Heart left ventricle (tissue), 16 donors: ENCODE measurements around the gene CYP27C1. TPM values are rescaled to one million over a fixed set of nuclear protein-coding genes. Genes with fewer than 3 reads are reported as not detected.
"Not testable (repeated sequence)": the region's sequence is repeated elsewhere in the genome, so short reads cannot be mapped to it uniquely, and the experiment has no call there.

Experiments used
- ATAC-seq, 4 donors: fragments of 200-7000 bp; cut with Tn5 transposase; one replicate each; pipeline ENCODE4 v1.9.1; 2020 to 2022; ENCODE audit warnings: moderate library complexity in 4 of 4, mild to moderate bottlenecking in 3 of 4, moderate number of reproducible peaks in 1 of 4
- DNase-seq, 5 donors: peaks; one replicate each; pipeline ENCODE4 v3.0.0-alpha.2; 2020
- H3K27ac ChIP-seq, 12 donors: fragments of 200-600 bp; sonication (generic) in 4 of 12; one replicate each; pipeline versions ENCODE4 v1.5.0 to v1.8.0; 2016 to 2022; ENCODE audit warnings: mild to moderate bottlenecking in 2 of 12
- H3K27me3 ChIP-seq, 9 donors: fragments of 200-600 bp; sonication (generic) in 2 of 9; one replicate each; pipeline versions ENCODE4 v1.5.1 to v1.8.0; 2016 to 2022; ENCODE audit warnings: mild to moderate bottlenecking in 3 of 9
- H3K36me3 ChIP-seq, 9 donors: fragments of 200-600 bp; sonication (generic) in 2 of 9; one replicate each; pipeline versions ENCODE4 v1.5.0 to v1.8.0; 2018 to 2022; ENCODE audit warnings: mild to moderate bottlenecking in 2 of 9
- H3K4me1 ChIP-seq, 12 donors: fragments of 200-600 bp; sonication (generic) in 4 of 12; one replicate each; pipeline versions ENCODE4 v1.5.0 to v1.8.0; 2016 to 2022; ENCODE audit warnings: mild to moderate bottlenecking in 3 of 12
- H3K4me3 ChIP-seq, 12 donors: fragments of 200-600 bp; sonication (generic) in 4 of 12; one replicate each; pipeline versions ENCODE4 v1.5.0 to v1.8.0; 2017 to 2022; ENCODE audit warnings: mild to moderate bottlenecking in 9 of 12, moderate library complexity in 4 of 12
- H3K9me3 ChIP-seq, 12 donors: fragments of 200-600 bp; sonication (generic) in 4 of 12; one replicate each; pipeline versions ENCODE4 v1.5.0 to v1.8.0; 2016 to 2022; ENCODE audit warnings: mild to moderate bottlenecking in 1 of 12
- CTCF ChIP-seq, 12 donors: fragments of 200-600 bp; sonication (generic) in 4 of 12; IDR thresholded peaks; one replicate each; pipeline versions ENCODE4 v1.5.0 to v1.8.0; 2018 to 2022; ENCODE audit warnings: antibody characterized with exemption in 12 of 12, mild to moderate bottlenecking in 5 of 12
- POLR2A ChIP-seq, 2 donors: fragments of 450-650 bp; IDR thresholded peaks; one replicate each; pipeline ENCODE4 v1.6.1; 2017; ENCODE audit warnings: antibody characterized with exemption in 2 of 2, mild to moderate bottlenecking in 2 of 2, moderate library complexity in 2 of 2
- WGBS, 4 donors: extraction: QIAGEN DNeasy Blood & Tissue Kit in 2 of 4; methylation state at CpG; one replicate each; pipeline versions ENCODE4 v1.1.5 to v1.1.7; 2013 to 2018; 5-methylcytosine and 5-hydroxymethylcytosine counted together
- intact Hi-C, 10 donors: fragments of 100-400 bp; cut with DNase I; formaldehyde crosslinking; loops; one replicate each; pipeline versions ENCODE4 v1.11.1 to v1.14.2; 2022
- polyA plus RNA-seq, 2 donors: library from polyadenylated mRNA; stranded (reverse); fragments of 200-250 nt; gene quantifications; one replicate each; pipeline ENCODE4 v1.2.3, GENCODE V29; 2013
- total RNA-seq, 9 donors: library from RNA; depleted of rRNA in 2 of 9; stranded (reverse); fragments of >200 nt in 2 of 9; fragmentation: NEBNext Ultra II Directional in 3 of 9; extraction: Animal tissue kit (Norgen Biotek cat#: 25700) in 3 of 9; gene quantifications; one replicate each; pipeline versions ENCODE4 v1.1.0 to v1.2.4, GENCODE V29; 2016 to 2023
- donor health status: ischemic (EF 13 %, LVEDD 7.1; RV severe dilation, severe dysfunction).
- donor health status: healthy with polysubstance abuse.
- donor health status: DM: no; HTN: yes; CAD: no.
- donor health status: DM: no; HTN: no; CAD: no.
- donor health status: ischemic (EF 25% LVEDD 6.9; RV normal size, moderate dysfunction).
- donor health status: ischemic (EF 25% LVEDD 5.7; RV mildly dilated, moderate dysfunction).
- donor health status: healthy.
- donor health status: DM: yes; HTN: yes; CAD: no.
- donor health status: ischemic (EF 35%, LVEDD 5.7; RV mildly dilated, moderate dysfunction).
- donor health status: nonischemic (EF 11% LVEDD 7.7; RV severe dilation, severe dysfunction).
- donor health status: DM: yes; HTN: yes; CAD: no.
- donor health status: PGD.
- donor health status: ischemic (EF 29% LVEDD 5.4; RV normal size, mild dysfunction).
- donor health status: nonischemic (EF 23%, LVEDD 6.1; RV moderate dilation, normal function).

CYP27C1 gene
- total and polyA plus RNA-seq, 11 donors = 0.06 to 0.44 (median 0.12) TPM; not detected in 8

- Histone ChIP-seq H3K27ac (no peak overlapping the region), H3K4me1 (peaks cover 0 to 25% (median 16%) of the 10 kb centered on the region in 12 donors), H3K4me3 (no peak overlapping the region), H3K27me3 (peaks cover 26 to 61% (median 48%) of the 10 kb centered on the region in 9 donors), H3K36me3 (no peaks in the 10 kb centered on the region), H3K9me3 (peaks cover 0 to 21% (median 4%) of the 10 kb centered on the region in 12 donors)
- ATAC-seq (no peak), DNase-seq (no peak)
- 70 to 79% (median 74%) methylated on average over 14 of the region's 14 CpGs for WGBS, 4 donors
- no peak for TF ChIP-seq POLR2A (IDR thresholded peaks at IDR 0.05)
- TF ChIP-seq CTCF (IDR thresholded peaks at IDR 0.05) = no peak
- intact Hi-C loops = no loop called here
These were observed 2.4 kb downstream of the CYP27C1 start for GRCh38 chr2:127217470-127218325.

DNA sequence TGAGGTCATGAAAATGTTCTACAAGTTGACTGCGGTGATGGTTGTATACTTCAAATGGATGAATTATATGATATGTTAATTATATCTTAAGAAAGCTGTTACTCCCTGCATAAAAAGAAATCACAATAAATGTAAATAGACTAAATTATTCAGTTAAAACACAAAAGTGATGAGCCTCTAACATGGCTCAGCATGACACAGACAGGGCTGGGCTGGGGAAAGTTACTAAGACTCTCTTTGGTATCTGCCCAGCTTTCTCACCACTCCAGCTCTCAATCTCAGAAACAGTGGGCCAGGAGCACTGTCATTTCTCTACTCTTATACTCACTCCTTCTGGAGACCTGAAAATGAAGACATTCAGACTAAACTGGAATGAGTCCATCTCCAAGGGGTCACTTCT lies 3.5 kb downstream of the CYP27C1 start:
- TF ChIP-seq POLR2A (IDR thresholded peaks at IDR 0.05) (no peak), CTCF (IDR thresholded peaks at IDR 0.05) (no peak)
- Histone ChIP-seq H3K4me1 (peaks cover 0 to 25% (median 16%) of the 10 kb centered on the region in 12 donors), H3K27me3 (peaks cover 26 to 50% (median 38%) of the 10 kb centered on the region in 9 donors), H3K27ac (no peak overlapping the region), H3K4me3 (no peak overlapping the region), H3K9me3 (peaks cover 0 to 21% (median 4%) of the 10 kb centered on the region in 12 donors), H3K36me3 (no peaks in the 10 kb centered on the region)
- DNase-seq (no peak), ATAC-seq (no peak)
- WGBS, 4 donors = 98 to 100% (median 99%) methylated on average over 1 of the region's 1 CpG
- intact Hi-C loops = no loop called here

DNA sequence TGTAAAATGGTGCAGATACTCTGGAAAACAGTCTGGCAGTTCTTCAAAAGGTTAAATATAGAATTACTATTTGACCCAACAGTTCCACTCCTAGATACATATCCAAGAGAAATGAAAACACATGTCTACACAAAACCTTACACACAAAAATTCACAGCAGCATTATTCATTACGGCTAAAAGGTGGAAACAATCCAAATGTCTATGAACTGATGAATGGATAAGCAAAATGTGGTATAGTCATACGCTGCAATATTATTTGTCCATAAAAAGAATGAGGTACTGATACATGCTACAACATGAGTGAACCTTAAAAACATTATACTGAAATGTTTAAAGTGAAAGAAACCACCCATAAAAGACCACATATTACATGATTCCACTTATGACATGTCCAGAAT lies 4.0 kb downstream of the CYP27C1 start:
- intact Hi-C loops = no loop called here
- Histone ChIP-seq H3K4me3 (no peak overlapping the region), H3K27ac (no peak overlapping the region), H3K4me1 (peaks cover 0 to 25% (median 16%) of the 10 kb centered on the region in 12 donors), H3K36me3 (no peaks in the 10 kb centered on the region), H3K9me3 (peaks cover 0 to 21% (median 4%) of the 10 kb centered on the region in 12 donors), H3K27me3 (peaks cover 25 to 45% (median 33%) of the 10 kb centered on the region in 9 donors)
- DNase-seq (no peak), ATAC-seq (no peak)
- 80 to 89% (median 83%) methylated on average over 2 of the region's 2 CpGs for WGBS, 4 donors
- TF ChIP-seq CTCF (IDR thresholded peaks at IDR 0.05) = no peak
- TF ChIP-seq POLR2A (IDR thresholded peaks at IDR 0.05) = no peak

DNA sequence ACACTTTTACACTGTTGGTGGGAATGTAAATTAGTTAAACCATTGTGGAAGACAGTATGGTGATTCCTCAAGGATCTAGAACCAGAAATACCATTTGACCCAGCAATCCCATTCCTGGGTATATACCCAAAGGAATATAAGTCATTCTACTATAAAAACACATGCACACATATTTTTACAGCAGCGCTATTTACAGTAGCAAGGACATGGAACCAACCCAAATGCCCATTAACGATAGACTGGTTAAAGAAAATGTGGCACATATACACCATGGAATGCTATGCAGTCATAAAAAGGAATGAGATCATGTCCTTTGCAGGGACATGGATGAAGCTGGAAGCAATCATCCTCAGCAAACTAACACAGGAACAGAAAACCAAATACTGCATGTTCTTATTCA lies 5.9 kb downstream of the CYP27C1 start:
- H3K36me3 ChIP-seq, DNase-seq, H3K4me1 ChIP-seq, ATAC-seq, H3K27ac ChIP-seq, H3K4me3 ChIP-seq, intact Hi-C loops: not testable (repeated sequence)
- H3K27me3 ChIP-seq = peaks cover 8 to 27% (median 21%) of the 10 kb centered on the region in 9 donors
- WGBS, 4 donors = 85 to 95% (median 92%) methylated on average over 2 of the region's 2 CpGs
- H3K9me3 ChIP-seq = peaks cover 0 to 21% (median 4%) of the 10 kb centered on the region in 12 donors
